Measurements from ENCODE around the gene CTBP2.
"Not testable (repeated sequence)": the region's sequence is repeated elsewhere in the genome, so short reads cannot be mapped to it uniquely, and the experiment has no call there.

The CTBP2 gene

DNA sequence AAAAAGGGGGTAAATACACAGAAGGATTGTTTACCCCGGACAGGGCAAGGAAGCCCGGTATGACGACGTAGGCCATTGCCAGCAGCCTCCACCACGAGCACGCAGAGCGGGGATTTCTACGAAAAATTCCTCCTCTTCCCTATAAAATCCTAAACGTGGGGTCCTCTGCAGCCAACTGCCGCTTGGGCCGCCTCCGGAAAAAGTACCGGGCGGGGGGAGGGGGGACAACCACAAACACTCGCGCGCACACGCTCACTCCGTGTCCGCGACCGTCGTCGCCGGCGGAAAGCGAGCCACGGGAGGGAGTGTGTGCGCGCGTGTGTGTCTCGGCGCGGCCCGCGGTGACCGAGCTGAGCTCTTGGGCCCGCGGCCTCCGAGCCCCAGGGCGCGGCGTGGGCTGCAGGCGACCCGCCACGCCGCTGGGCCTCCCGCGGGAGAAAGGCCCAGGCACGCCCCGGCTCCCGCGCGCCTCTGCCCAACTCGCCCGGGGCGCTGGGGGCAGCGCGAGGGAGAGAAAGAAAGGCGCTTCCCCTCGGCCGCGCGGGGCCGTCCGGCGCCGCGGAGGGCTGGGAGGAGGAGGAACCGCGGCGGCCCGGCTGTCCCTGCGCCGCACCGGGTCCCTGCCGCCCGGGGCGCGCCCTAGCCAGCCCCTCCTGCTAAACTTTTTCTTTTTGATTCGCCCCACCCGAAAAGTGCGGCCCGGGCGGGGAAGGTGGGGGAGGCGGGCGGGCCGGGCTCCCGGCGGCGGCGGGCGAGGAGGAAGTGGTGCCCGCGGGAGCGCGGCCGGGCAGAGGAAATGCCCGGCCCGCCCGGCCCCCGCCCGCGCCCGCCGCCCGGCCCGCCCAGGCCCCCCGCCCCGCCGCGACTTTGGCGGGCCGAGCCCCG lies 1.5 kb downstream of the CTBP2 start:
- no peak for DNase-seq (ENCODE audit: low read depth)

DNA sequence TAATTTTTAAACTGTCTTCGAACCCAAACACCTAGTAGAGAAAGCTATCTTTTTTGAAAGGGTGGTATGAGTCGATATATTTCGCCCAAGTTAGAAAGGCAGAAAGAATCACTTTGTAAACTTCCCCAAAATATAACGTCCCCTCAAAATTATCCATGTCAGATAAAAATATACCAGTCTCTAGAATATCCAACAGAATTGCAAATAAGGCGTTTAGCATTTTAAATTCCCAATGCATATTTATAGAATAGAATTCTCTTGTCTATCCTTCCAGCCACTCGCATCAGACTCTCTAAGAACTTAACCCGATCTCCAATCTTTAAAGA lies 2.1 kb downstream of the CTBP2 start:
- no peak for DNase-seq (ENCODE audit: low read depth)

DNA sequence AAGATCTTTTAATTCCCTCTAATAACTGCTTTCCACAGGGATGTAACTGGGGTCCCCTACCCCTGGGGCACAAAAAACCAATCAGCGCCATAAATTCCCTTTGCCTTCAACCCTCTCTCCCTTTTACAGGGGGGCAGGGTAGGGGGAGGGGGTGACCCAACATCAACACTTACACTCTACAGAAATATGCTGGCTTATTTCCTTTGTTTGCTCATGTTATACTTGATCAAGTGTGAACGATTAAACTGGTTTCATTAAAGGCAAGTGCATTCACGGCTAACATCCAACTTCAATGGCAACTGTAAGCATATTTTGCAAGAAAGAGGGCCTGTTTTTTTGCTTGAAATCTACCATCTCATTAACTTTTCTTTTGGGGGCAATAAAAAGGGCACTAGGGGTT lies 2.9 kb downstream of the CTBP2 start:
- DNase-seq (ENCODE audit: low read depth), result no peak

DNA sequence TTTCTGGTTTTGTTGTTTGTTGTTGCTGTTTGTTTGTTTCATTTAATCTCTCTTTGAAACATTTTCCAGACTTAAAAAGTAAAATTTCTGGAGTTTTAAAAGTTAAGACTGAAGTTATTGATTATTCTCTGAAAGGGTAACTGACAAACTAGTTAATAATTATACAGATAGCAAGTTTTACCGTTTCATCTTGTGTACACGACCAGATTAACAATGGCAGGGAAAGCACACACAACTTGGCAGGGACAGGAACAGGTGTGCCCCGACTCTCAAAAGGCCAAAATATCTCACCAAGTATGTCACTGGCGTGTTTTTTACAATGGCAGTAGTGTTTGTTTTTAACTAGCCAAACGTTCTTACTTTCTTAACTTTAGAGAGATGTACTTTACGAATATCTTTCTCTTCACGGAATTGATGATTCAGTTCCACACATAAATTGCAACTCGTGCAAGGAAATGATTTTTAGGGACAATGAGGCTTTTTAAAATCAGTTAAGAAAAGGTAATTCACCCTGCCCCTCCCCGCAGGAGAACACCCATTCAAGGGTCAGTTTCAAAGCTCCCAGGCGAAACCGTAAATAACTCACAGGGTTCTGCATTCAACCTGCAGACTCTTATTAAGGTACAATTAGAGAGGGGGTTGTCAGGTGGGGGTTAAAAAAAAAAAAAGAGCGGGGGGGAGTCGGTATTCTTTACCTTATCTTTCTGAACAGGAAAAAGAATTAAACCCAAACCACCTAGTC lies 3.5 kb downstream of the CTBP2 start:
- DNase-seq (ENCODE audit: low read depth), result no peak

GRCh38 chr10:125156196-125156595 lies 4.2 kb downstream of the CTBP2 start:
- no peak for DNase-seq (ENCODE audit: low read depth)

DNA sequence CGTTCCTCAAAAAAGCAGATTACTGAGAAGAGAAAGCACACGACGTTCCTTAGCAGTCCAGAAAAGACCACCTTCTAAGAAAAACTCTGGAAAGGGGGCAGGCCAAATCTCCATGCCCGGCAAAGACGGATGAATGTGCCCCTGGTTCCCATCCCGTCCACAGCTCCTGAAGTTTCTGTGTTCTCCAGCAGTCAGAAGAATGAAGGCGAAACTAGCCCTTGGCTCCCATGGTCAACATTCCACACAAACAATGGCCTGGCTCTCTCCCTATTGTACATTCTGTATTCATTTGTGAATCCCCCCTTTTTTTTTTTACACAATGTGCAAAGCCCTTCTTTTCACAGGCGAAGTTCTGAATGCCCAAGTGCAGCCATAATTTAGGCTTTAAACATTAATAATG lies 5.3 kb downstream of the CTBP2 start:
- DNase-seq (ENCODE audit: low read depth), result no peak

DNA sequence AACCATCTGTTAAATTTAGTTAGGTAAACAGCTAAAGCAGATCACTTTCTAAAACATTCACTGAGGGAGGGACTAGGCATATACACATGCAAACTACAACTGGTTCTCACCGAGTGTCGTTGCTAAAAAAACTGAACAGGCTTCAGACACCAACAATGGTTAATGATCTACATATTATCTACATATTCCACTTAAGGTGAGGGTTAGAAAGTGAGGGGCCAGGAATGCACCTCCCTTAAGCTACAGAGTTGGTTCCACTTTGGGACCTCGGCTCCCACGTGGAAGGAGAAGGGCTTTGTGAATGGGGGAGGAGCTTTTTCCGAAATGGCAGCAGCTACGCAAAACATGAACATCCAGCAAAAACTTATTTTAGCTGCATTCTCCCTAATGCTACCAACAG lies 5.8 kb downstream of the CTBP2 start:
- no peak for DNase-seq (ENCODE audit: low read depth)

DNA sequence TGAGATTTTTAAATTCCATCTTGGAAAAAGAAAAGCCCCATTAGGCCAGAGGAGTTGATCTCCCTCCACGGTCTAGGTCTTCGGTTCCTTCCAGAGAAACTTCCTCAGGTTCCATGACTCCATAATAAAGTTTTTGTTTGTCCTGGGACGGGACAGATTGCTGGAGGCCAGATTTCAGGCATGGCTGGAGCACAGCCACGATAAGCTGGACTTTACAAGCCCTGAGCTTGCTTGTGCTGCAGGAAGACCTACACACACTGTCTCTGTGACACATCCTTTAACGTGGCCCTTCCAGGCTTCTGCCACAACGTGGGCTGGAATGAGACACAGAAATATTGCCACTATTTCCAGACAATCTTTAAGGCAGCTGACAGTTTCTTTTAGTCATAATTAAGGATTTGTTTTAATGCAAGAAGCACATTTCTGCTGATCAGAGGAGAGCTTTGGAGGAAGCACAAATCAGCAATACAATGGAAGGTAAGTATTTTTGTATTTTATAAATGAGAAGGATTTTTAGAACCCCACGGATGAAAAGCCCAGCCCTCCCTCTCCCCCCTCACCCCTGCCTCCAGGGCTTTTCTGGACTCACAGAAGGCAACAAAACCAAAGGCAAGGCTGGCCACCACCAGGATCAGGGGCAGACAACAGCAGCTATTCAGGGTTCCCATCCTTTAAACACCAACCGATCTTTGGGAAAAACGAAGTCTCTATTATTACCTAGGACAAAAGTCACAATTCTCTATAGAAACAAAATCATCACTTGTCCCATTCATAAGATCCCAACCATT lies 6.5 kb downstream of the CTBP2 start:
- DNase-seq (ENCODE audit: low read depth), result no peak

DNA sequence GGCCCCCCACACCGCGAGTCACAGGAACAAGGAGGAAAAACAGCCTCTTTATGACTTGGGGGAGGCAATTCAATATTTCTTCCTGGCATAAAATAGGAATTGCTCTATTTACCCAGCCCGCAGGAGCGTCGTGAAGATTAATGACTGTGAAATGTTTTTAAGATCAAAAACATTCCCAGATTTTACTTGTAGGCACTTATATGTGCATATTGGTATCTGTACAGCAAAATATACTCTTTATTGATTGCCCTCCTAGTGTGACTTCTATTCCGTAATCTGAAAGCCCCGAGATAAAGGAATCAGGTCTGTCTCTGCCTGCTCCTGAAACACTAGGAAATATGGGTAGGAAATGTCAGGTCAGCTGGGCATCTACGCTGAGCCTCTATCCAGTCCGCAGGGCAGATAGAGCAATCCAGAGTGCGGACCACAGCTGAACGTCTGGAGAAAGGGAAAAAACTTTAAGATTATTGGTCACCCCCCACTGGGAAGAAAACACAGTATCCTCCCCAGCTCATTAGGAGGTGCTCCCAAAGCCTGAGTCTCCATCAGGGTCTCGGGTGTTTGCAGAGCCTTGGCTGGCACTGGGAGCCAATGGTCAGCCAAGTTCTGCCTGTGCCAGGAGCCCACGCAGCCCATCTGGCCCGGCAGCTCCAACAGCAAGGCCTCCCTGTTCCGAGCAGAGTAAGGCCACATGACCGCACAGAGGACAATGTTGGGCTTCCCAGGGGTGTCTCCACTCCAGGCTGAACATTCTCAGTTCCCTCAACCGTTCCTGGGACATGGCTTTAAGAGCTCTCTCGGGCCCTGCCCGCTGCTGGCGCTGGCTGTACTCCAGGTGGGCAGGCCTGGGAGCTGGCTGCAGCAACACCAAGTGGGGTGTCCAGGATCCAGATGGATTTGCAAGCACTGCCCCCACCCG lies 7.7 kb downstream of the CTBP2 start:
- no peak for DNase-seq (ENCODE audit: low read depth)

DNA sequence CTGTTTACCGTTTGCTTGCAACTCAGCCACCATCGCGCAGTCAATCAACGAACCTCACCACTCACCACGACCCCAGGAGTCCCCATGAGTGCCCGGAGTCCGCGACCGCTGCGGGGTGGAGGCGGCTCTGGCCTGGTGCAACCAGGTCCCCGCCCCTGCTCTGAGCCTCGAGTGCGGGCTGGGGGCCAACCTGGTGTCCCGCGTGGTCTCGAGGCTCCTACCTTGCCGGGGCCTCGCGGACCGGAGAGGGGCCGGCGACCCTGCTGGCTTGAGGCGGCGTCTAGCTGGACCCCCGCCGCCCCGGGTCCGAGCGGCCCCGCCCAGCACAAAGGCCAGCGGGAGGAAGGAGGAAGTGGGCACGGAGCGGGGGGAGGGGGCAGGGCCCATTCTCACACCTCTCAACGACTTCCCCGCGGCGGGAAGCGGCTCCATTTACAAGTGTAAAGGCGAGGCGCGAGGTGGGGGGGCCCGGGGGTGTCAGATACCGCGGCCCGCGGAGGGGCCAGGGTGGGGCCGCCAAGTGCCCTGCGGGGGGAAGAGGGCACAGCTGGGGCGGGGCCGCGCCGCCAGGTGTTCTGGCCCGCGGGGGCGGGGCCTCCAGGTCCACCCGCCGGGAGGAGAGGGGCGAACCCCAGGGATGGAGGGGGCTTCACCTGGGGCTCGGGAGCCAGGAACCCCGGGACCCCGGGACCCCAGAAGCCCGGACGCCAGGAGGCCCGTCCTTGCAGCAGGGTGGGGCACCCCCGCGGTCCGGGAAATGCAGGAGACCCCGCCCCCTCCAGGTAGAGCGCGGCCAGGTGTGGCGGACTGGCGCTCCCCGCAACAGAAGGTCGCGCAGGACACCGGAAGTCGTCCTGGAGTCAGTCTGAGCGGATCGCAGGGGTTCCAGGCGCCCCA lies 8.6 kb downstream of the CTBP2 start:
- no peak for DNase-seq (ENCODE audit: low read depth)

DNA sequence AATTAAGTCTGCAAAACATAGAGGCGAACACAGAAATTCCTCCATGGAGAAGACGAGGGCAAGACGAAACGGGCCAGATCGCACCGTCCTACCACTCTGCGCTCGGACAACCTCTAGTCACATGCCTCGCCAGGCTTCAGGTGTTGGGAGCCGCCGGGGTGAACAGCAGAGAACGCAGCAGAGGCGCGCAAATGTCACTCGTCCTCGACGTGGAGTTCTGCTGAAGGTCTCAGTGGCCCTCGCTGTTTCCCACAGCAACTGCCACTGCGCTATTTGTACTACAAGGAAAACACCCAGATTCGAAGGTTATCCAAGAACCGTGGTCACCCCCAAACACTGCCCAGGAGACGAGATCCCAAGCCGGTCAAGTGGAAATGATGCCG lies 9.2 kb downstream of the CTBP2 start:
- no peak for DNase-seq (ENCODE audit: low read depth)

- not testable (repeated sequence) for DNase-seq (ENCODE audit: low read depth)
These were observed 9.8 kb downstream of the CTBP2 start for GRCh38 chr10:125150376-125151083.

- no peak for DNase-seq (ENCODE audit: low read depth)
These were observed 10.7 kb downstream of the CTBP2 start for GRCh38 chr10:125149680-125150047.

DNA sequence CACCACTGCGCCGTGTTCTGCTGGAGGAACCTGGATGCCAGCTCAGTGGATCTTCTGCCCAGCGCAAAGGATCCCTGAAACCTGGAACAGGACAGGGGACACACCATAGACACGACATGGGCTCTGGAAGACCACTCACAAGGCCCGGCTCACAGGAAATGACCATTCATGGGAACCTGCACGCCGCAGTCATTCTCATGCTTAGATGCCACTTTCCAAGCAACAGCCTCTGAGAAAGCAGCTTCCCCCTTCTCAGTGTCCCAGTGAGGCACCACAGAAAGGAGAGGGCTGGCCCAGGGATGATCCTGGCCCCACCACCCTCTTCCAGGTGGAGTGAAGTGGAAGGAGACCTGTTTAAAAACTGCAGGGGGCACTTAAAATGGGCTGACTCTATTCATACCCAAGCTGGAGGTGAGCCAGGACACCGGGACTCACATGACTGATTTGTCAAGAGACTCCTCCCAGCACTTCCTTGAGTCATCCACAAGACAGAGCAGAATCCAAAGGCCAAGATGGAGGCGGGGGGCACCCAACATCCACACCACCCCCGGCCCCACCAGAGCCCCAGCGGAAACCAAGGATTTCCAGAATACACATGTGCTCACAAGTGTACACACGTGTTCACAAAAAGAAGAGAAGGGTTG lies 11.2 kb downstream of the CTBP2 start:
- no peak for DNase-seq (ENCODE audit: low read depth)

GRCh38 chr10:125148528-125148927 lies 11.8 kb downstream of the CTBP2 start:
- no peak for DNase-seq (ENCODE audit: low read depth)

GRCh38 chr10:125147971-125148439 lies 12.4 kb downstream of the CTBP2 start:
- DNase-seq (ENCODE audit: low read depth), result no peak

GRCh38 chr10:125146791-125147579 lies 13.4 kb downstream of the CTBP2 start:
- DNase-seq (ENCODE audit: low read depth), result no peak

- DNase-seq (ENCODE audit: low read depth), result no peak
These were observed 14.7 kb downstream of the CTBP2 start for GRCh38 chr10:125145636-125146035.

Data from T follicular helper cell (primary cell).